Adipocyte (in vitro differentiated cells): ENCODE data around the gene MELK.

Experiments
- DNase-seq: peaks from one replicate; pipeline ENCODE4 v3.0.0-alpha.2; 2015; ENCODE audit warnings: low read depth
- H3K27me3 ChIP-seq: replicated peaks from 2 replicates; pipeline ENCODE4 v1.7.0; 2013; ENCODE audit warnings: mild to moderate bottlenecking, low read length, moderate library complexity; ENCODE audit not compliant: control insufficient read depth, insufficient read depth
- H3K36me3 ChIP-seq: 2 replicates; pipeline ENCODE4 v1.7.0; 2013; ENCODE audit warnings: low read length, mild to moderate bottlenecking, moderate library complexity; ENCODE audit not compliant: control insufficient read depth, insufficient read depth, severe bottlenecking
- H3K4me1 ChIP-seq: 2 replicates; pipeline ENCODE4 v1.7.0; 2013; ENCODE audit warnings: mild to moderate bottlenecking, low read length, moderate library complexity; ENCODE audit not compliant: control insufficient read depth, insufficient read depth
- H3K4me3 ChIP-seq: 2 replicates; pipeline ENCODE4 v1.7.0; 2013; ENCODE audit warnings: mild to moderate bottlenecking, low read length, moderate library complexity
- H3K9ac ChIP-seq: 2 replicates; pipeline ENCODE4 v1.7.0; 2013; ENCODE audit warnings: mild to moderate bottlenecking, low read length, moderate library complexity
- H3K9me3 ChIP-seq: 2 replicates; pipeline ENCODE4 v1.7.0; 2013; ENCODE audit warnings: mild to moderate bottlenecking, low read length, moderate library complexity; ENCODE audit not compliant: control insufficient read depth

MELK gene

GRCh38 chr9:36676091-36676490 is 103.4 kb downstream of the MELK start:
- Histone ChIP-seq H3K4me3 (no peak overlapping the region), H3K27me3 (no peaks in the 10 kb centered on the region), H3K9me3 (no peaks in the 10 kb centered on the region), H3K4me1 (peaks cover 4% of the 10 kb centered on the region), H3K9ac (no peak overlapping the region), H3K36me3 (no peaks in the 10 kb centered on the region)
- DNase-seq = no peak

DNA sequence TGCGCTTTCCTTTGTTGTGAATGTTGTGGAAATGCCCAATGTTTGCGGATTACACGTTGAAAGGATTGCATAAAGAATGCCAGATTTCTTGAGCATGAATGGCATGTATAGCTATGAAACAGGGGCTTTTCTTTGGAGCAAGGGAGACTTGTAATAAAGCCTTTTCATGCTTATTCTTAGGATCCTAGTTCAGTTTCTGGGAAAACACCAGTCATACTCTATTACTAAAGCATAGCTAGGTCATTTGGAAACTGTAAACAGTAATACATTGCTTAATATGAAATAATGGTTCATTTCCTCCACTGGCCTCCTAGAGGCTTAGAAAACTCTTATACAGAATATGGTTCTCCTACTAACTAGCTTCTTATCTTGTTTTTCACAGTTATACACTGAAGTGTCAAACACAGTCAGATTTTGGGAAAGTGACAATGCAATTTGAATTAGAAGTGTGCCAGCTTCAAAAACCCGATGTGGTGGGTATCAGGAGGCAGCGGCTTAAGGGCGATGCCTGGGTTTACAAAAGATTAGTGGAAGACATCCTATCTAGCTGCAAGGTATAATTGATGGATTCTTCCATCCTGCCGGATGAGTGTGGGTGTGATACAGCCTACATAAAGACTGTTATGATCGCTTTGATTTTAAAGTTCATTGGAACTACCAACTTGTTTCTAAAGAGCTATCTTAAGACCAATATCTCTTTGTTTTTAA is 104.2 kb downstream of the MELK start:
- Histone ChIP-seq H3K27me3 (no peaks in the 10 kb centered on the region), H3K9me3 (peaks cover 4% of the 10 kb centered on the region), H3K4me3 (no peak overlapping the region), H3K36me3 (no peaks in the 10 kb centered on the region), H3K4me1 (peaks cover 4% of the 10 kb centered on the region), H3K9ac (no peak overlapping the region)
- peak; percentile 1 for DNase-seq

DNA sequence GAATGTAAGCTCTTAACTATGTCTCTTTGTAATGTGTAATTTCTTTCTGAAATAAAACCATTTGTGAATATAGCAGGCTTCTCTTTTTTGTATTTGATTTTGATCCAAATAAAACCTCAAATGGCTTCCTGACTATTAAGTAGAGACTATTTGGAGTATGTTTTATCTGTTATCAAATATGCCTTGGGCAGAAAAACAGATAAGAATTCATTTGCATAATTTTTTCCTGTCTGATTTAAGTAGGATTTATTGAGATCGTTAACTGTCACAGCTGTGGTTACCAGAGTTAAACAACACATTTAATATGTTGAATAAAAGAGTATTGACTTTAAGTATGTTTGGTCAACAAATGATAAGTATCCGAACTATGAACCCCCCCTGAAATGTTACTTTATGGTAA is 104.9 kb downstream of the MELK start:
- peaks cover 7% of the 10 kb centered on the region for H3K9me3 ChIP-seq
- H3K4me3 ChIP-seq = no peak overlapping the region
- no peaks in the 10 kb centered on the region for H3K36me3 ChIP-seq

GRCh38 chr9:36679710-36680109 is 107.0 kb downstream of the MELK start:
- H3K9me3 ChIP-seq = peaks cover 7% of the 10 kb centered on the region
- DNase-seq = no peak
- peaks cover 4% of the 10 kb centered on the region for H3K4me1 ChIP-seq
- H3K4me3 ChIP-seq = no peak overlapping the region
- H3K9ac ChIP-seq = no peak overlapping the region
- H3K27me3 ChIP-seq = no peaks in the 10 kb centered on the region
- H3K36me3 ChIP-seq = no peaks in the 10 kb centered on the region

More for the DNA sequence above, 104.9 kb downstream of the MELK start:
- no peaks in the 10 kb centered on the region for H3K27me3 ChIP-seq
- DNase-seq = no peak
- H3K4me1 ChIP-seq = peaks cover 4% of the 10 kb centered on the region
- no peak overlapping the region for H3K9ac ChIP-seq

GRCh38 chr9:36686471-36686870 is 113.8 kb downstream of the MELK start:
- Histone ChIP-seq H3K4me3 (no peak overlapping the region), H3K36me3 (no peaks in the 10 kb centered on the region), H3K4me1 (no peaks in the 10 kb centered on the region), H3K9me3 (peaks cover 7% of the 10 kb centered on the region), H3K27me3 (no peaks in the 10 kb centered on the region), H3K9ac (no peak overlapping the region)
- no peak for DNase-seq

DNA sequence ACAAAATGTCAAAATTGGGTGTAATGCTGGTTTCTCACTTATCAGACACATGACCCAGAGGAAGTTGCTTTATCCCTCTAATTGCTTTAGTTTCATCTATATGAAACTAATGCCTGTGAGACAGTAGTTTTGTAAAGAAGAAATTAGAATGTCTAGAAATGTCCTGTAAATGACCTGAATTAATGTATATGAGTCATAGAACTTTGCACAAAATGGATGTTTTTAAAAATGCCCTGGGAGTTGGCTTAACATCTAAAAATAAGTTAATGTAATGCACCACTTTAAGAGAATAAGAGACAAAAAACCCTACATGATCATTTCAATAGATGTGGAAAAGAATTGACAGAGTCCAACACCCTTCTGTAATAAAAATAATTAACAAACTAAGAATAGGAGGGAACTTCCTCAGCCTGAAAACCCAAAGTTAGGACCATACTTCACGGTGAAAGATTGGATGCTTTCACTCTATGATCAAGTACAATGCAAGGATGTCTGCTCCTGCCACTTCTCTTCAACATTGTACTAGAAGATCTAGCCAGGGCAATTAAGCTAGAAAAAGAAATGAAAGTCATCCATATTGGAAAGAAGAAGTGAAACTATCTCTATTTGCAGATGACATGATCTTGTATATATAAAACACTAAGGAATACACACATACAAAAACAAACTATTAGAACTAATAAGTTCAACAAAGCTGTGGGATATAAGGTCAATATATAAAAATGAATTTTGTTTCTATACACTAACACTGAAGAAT is 117.9 kb downstream of the MELK start:
- no peak for DNase-seq
- Histone ChIP-seq H3K27me3 (peaks cover 9% of the 10 kb centered on the region), H3K4me1 (peaks cover 4% of the 10 kb centered on the region), H3K4me3 (no peak overlapping the region), H3K36me3 (no peaks in the 10 kb centered on the region), H3K9me3 (no peaks in the 10 kb centered on the region), H3K9ac (no peak overlapping the region)

- Histone ChIP-seq H3K27me3 (peaks cover 14% of the 10 kb centered on the region), H3K4me3 (no peak overlapping the region), H3K9ac (no peak overlapping the region), H3K4me1 (peaks cover 4% of the 10 kb centered on the region), H3K9me3 (no peaks in the 10 kb centered on the region), H3K36me3 (no peaks in the 10 kb centered on the region)
- no peak for DNase-seq
Measured at GRCh38 chr9:36691671-36692070, 119.0 kb downstream of the MELK start.

GRCh38 chr9:36698984-36699383 is 126.3 kb downstream of the MELK start:
- Histone ChIP-seq H3K36me3 (no peaks in the 10 kb centered on the region), H3K9me3 (peaks cover 33% of the 10 kb centered on the region), H3K4me3 (no peak overlapping the region), H3K27me3 (peaks cover 32% of the 10 kb centered on the region), H3K4me1 (no peaks in the 10 kb centered on the region), H3K9ac (no peak overlapping the region)
- no peak for DNase-seq

GRCh38 chr9:36704148-36704547 is 131.5 kb downstream of the MELK start:
- no peak overlapping the region for H3K9ac ChIP-seq
- H3K4me3 ChIP-seq = no peak overlapping the region
- peaks cover 46% of the 10 kb centered on the region for H3K27me3 ChIP-seq
- peaks cover 11% of the 10 kb centered on the region for H3K9me3 ChIP-seq
- DNase-seq = no peak
- H3K4me1 ChIP-seq = no peaks in the 10 kb centered on the region
- H3K36me3 ChIP-seq = no peaks in the 10 kb centered on the region

GRCh38 chr9:36713515-36714490 is 141.1 kb downstream of the MELK start:
- peaks cover 43% of the 10 kb centered on the region for H3K27me3 ChIP-seq
- H3K4me1 ChIP-seq = peaks cover 7% of the 10 kb centered on the region
- H3K36me3 ChIP-seq = no peaks in the 10 kb centered on the region
- H3K9ac ChIP-seq = no peak overlapping the region
- no peak overlapping the region for H3K4me3 ChIP-seq
- DNase-seq = no peak
- peaks cover 8% of the 10 kb centered on the region for H3K9me3 ChIP-seq

DNA sequence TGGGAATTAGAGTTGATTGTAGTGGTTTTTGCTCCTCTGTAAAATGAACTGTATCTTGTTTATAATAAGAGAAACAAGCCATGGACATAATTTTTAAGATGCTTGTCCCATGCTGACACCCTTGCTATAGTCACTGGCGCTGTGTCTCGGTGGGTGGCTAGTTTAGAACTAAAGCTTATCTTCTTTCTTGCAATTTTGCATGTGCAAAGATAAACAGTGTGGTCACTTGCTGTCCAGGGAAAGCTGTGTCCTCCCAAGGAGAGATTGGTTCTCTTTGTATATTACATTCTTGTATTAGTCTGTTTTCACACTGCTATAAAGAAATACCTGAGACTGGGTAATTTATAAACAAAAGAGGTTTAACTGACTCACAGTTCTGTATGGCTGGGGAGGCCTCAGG is 143.8 kb downstream of the MELK start:
- no peak for DNase-seq
- no peak overlapping the region for H3K9ac ChIP-seq
- no peak overlapping the region for H3K4me3 ChIP-seq
- H3K4me1 ChIP-seq = peaks cover 7% of the 10 kb centered on the region
- H3K27me3 ChIP-seq = peaks cover 42% of the 10 kb centered on the region
- no peaks in the 10 kb centered on the region for H3K36me3 ChIP-seq
- peaks cover 8% of the 10 kb centered on the region for H3K9me3 ChIP-seq
